Spleen (tissue), 13 donors: ENCODE results near the gene BTN2A1. TPM values are rescaled to one million over a fixed set of nuclear protein-coding genes. Genes with fewer than 3 reads are reported as not detected.
A peak's percentile ranks its signal among the peaks of the same experiment; 100 is the strongest.

Source experiments
- DNase-seq: peaks from one replicate; pipeline ENCODE4 v3.0.0-alpha.2; 2020
- H3K27ac ChIP-seq, 8 donors: fragments of 200-600 bp; sonication (generic) in 7 of 8; 1 replicate in 4 of 8; 2 replicates in 4 of 8; pipeline versions ENCODE4 v1.5.0 to v1.8.0; 2016 to 2021; ENCODE audit warnings: inconsistent platforms in 4 of 8, mild to moderate bottlenecking in 4 of 8, moderate library complexity in 1 of 8
- H3K27me3 ChIP-seq, 7 donors: fragments of 200-600 bp; sonication (generic) in 6 of 7; replicated peaks in 1 of 7; 1 replicate in 4 of 7; 2 replicates in 3 of 7; pipeline versions ENCODE4 v1.5.0 to v1.8.0; 2016 to 2021; ENCODE audit warnings: inconsistent platforms in 3 of 7, mild to moderate bottlenecking in 1 of 7
- H3K36me3 ChIP-seq, 6 donors: fragments of 200-600 bp; sonication (generic) in 5 of 6; 1 replicate in 4 of 6; 2 replicates in 2 of 6; pipeline versions ENCODE4 v1.5.0 to v1.8.0; 2016 to 2021; ENCODE audit warnings: inconsistent platforms in 2 of 6
- H3K4me1 ChIP-seq, 6 donors: fragments of 200-600 bp; sonication (generic) in 5 of 6; 1 replicate in 3 of 6; 2 replicates in 3 of 6; pipeline versions ENCODE4 v1.5.0 to v1.8.0; 2016 to 2021; ENCODE audit warnings: inconsistent platforms in 3 of 6
- H3K4me3 ChIP-seq, 8 donors: fragments of 200-600 bp; sonication (generic) in 7 of 8; 1 replicate in 4 of 8; 2 replicates in 4 of 8; pipeline versions ENCODE4 v1.5.0 to v1.8.0; 2016 to 2021; ENCODE audit warnings: inconsistent platforms in 4 of 8, mild to moderate bottlenecking in 4 of 8, moderate library complexity in 2 of 8
- H3K9me3 ChIP-seq, 8 donors: fragments of 200-600 bp; sonication (generic) in 7 of 8; 1 replicate in 4 of 8; 2 replicates in 4 of 8; pipeline versions ENCODE4 v1.5.0 to v1.8.0; 2016 to 2021; ENCODE audit warnings: inconsistent platforms in 4 of 8
- CTCF ChIP-seq, 11 experiments: fragments of 200-600 bp in 7 of 11; fragments of 450-650 bp in 4 of 11; sonication (generic) in 4 of 11; IDR thresholded peaks in 8 of 11; conservative IDR thresholded peaks in 3 of 11; 1 replicate in 7 of 11; 2 replicates in 4 of 11; pipeline versions ENCODE4 v1.4.0 to v1.8.0; 2016 to 2021; ENCODE audit warnings: antibody characterized with exemption in 11 of 11, inconsistent platforms in 4 of 11, mild to moderate bottlenecking in 1 of 11
- POLR2A ChIP-seq, 3 donors: fragments of 450-650 bp; IDR thresholded peaks; one replicate each; pipeline ENCODE4 v1.5.1; 2017; ENCODE audit warnings: antibody characterized with exemption in 3 of 3, mild to moderate bottlenecking in 1 of 3
- POLR2AphosphoS5 ChIP-seq, 3 donors: sonication (generic); formaldehyde crosslinking; IDR thresholded peaks; one replicate each; pipeline ENCODE4 v1.5.1; 2017; ENCODE audit warnings: antibody characterized with exemption in 3 of 3
- WGBS, 5 donors: extraction: QIAGEN DNeasy Blood & Tissue Kit in 3 of 5; methylation state at CpG; one replicate each; pipeline versions ENCODE4 v1.1.5 to v1.1.7; 2013 to 2018; 5-methylcytosine and 5-hydroxymethylcytosine counted together
- intact Hi-C: fragments of 100-400 bp; cut with DNase I; formaldehyde crosslinking; loops from one replicate; pipeline ENCODE4 v1.15.0; 2023; ENCODE audit warnings: low total_unique reads
- long read RNA-seq, 2 donors: transcript quantifications; one replicate each; lab custom pipeline, GENCODE V29; 2026
- polyA plus RNA-seq, 3 donors: library from polyadenylated mRNA; stranded (reverse); fragments of 200-250 nt; gene quantifications; one replicate each; pipeline ENCODE4 v1.2.1, GENCODE V29; 2013
- total RNA-seq, 7 donors: library from RNA; depleted of rRNA in 3 of 7; stranded (reverse); fragments of >200 nt in 3 of 7; fragmentation: NEBNext Ultra II Directional in 4 of 7; extraction: Animal tissue kit (Norgen Biotek cat#: 25700) in 4 of 7; gene quantifications; one replicate each; pipeline versions ENCODE4 v1.1.0 to v1.2.1, GENCODE V29; 2016 to 2021
- donor health status: healthy with polysubstance abuse.
- donor health status: DM: no; HTN: no; CAD: no; lungs with moderate emphysema.
- donor health status: DM: no; HTN: no; CAD: no.
- donor health status: Bipolar disorder and iron deficiency.
- donor health status: healthy.
- donor health status: DM: no; HTN: no; CAD: no.
- donor health status: DM: yes; HTN: yes; CAD: no.

The BTN2A1 gene
- total RNA-seq (10 to 100 TPM; 31.7 to 50.8 (median 41.4) TPM), polyA plus RNA-seq (10 to 100 TPM; 17.0 to 31.4 (median 29.8) TPM)
- long read RNA-seq, donor 1, partial matches to known transcripts, result 6 of 6 reads
- long read RNA-seq, donor 1, other reads (novel, unspliced or antisense), result 0 of 6 reads
- long read RNA-seq, donor 2, partial matches to known transcripts, result 0 of 1 reads
- long read RNA-seq, donor 2, other reads (novel, unspliced or antisense), result 0 of 1 reads

GRCh38 chr6:26457806-26458688 lies at the start of gene BTN2A1:
Gene BTN2A1 (plus strand): TSS chr6:26457955. CDS start chr6:26458637, 682 bp downstream.
- peak; percentile 95 for DNase-seq
- Histone ChIP-seq H3K27ac (peak within 1 kb of the TSS; percentile 77 to 98 (median 96)), H3K9me3 (no peaks in the 10 kb centered on the region), H3K4me1 (peaks cover 40 to 84% (median 63%) of the 10 kb centered on the region in 6 donors), H3K27me3 (no peaks in the 10 kb centered on the region), H3K36me3 (peaks cover 0 to 41% (median 30%) of the 10 kb centered on the region in 6 donors), H3K4me3 (peak within 1 kb of the TSS; percentile 66 to 80 (median 76))
- 0 to 1% (median 1%) methylated on average over 28 to 31 of the region's 31 CpGs for WGBS, 5 donors
- TF ChIP-seq POLR2AphosphoS5 (IDR thresholded peaks at IDR 0.05) (peak; percentile 68 to 81 (median 79)), POLR2A (IDR thresholded peaks at IDR 0.05) (no peak), CTCF (IDR thresholded peaks at IDR 0.05 in 8 of 11, conservative IDR thresholded peaks at IDR 0.05 in 3 of 11) (no peak)
- intact Hi-C loops, result no loop called here

- H3K9me3 ChIP-seq, result no peaks in the 10 kb centered on the region
- H3K27ac ChIP-seq, result no peak overlapping the region
- no peak for TF ChIP-seq CTCF (IDR thresholded peaks at IDR 0.05 in 8 of 11, conservative IDR thresholded peaks at IDR 0.05 in 3 of 11)
- peak in 1 of 3 donors; percentile 31 for TF ChIP-seq POLR2AphosphoS5 (IDR thresholded peaks at IDR 0.05)
- TF ChIP-seq POLR2A (IDR thresholded peaks at IDR 0.05), result no peak
- peaks cover 14 to 52% (median 32%) of the 10 kb centered on the region in 6 donors for H3K4me1 ChIP-seq
- WGBS, 5 donors, result 91 to 95% (median 92%) methylated on average over 10 of the region's 10 CpGs
- DNase-seq, result no peak
- peaks cover 2 to 89% (median 65%) of the 10 kb centered on the region in 6 donors for H3K36me3 ChIP-seq
- intact Hi-C loops, result no loop called here
- no peak overlapping the region for H3K4me3 ChIP-seq
- H3K27me3 ChIP-seq, result no peaks in the 10 kb centered on the region
Observed at GRCh38 chr6:26408828-26409730, 48.7 kb upstream of the BTN2A1 start.

- no peaks in the 10 kb centered on the region for H3K27me3 ChIP-seq
- DNase-seq, result no peak
- peaks cover 2 to 85% (median 58%) of the 10 kb centered on the region in 6 donors for H3K36me3 ChIP-seq
- no peak overlapping the region for H3K4me3 ChIP-seq
- peaks cover 0 to 6% (median 1%) of the 10 kb centered on the region in 8 donors for H3K9me3 ChIP-seq
- H3K4me1 ChIP-seq, result peaks cover 6 to 34% (median 11%) of the 10 kb centered on the region in 6 donors
- H3K27ac ChIP-seq, result peak overlapping the region in 3 of 8 donors; percentile 20 to 47 (median 23)
- intact Hi-C loops, result no loop called here
- 89 to 95% (median 91%) methylated on average over 3 of the region's 3 CpGs for WGBS, 5 donors
- TF ChIP-seq CTCF (IDR thresholded peaks at IDR 0.05 in 8 of 11, conservative IDR thresholded peaks at IDR 0.05 in 3 of 11) (no peak), POLR2A (IDR thresholded peaks at IDR 0.05) (no peak), POLR2AphosphoS5 (IDR thresholded peaks at IDR 0.05) (no peak)
Observed at GRCh38 chr6:26411751-26412150, 46.0 kb upstream of the BTN2A1 start.
